ENCODE data around the gene MAST1.
"Not testable (repeated sequence)": the region's sequence is repeated elsewhere in the genome, so short reads cannot be mapped to it uniquely, and the experiment has no call there.

DNA sequence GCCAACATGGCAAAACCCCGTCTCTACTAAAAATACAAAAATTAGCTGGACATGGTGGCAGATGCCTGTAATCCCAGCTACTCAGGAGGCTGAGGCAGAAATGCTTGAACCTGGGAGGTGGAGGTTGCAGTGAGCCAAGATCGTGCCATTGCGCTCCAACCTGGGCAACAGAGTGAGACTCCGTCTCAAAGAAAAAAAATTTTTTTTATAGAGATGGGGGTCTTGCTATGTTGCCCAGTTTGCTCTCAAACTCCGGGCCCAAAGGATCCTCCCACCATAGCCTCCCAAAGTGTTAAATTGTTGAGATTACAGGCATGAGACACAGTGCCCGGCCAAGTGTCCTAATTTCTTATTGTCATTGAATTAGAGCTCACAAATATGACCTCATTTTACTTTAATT, 21.1 kb upstream of the MAST1 start:
- not testable (repeated sequence) for TF ChIP-seq EP300, POLR2A (IDR thresholded peaks at IDR 0.05)
- TF ChIP-seq, protein P1, sequence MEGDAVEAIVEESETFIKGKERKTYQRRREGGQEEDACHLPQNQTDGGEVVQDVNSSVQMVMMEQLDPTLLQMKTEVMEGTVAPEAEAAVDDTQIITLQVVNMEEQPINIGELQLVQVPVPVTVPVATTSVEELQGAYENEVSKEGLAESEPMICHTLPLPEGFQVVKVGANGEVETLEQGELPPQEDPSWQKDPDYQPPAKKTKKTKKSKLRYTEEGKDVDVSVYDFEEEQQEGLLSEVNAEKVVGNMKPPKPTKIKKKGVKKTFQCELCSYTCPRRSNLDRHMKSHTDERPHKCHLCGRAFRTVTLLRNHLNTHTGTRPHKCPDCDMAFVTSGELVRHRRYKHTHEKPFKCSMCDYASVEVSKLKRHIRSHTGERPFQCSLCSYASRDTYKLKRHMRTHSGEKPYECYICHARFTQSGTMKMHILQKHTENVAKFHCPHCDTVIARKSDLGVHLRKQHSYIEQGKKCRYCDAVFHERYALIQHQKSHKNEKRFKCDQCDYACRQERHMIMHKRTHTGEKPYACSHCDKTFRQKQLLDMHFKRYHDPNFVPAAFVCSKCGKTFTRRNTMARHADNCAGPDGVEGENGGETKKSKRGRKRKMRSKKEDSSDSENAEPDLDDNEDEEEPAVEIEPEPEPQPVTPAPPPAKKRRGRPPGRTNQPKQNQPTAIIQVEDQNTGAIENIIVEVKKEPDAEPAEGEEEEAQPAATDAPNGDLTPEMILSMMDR (IDR thresholded peaks at IDR 0.05), result not testable (repeated sequence)

Measured in upper lobe of left lung (tissue), 4 donors.